Measurements from ENCODE around the gene PPP1R37.

PPP1R37 gene, protein sequence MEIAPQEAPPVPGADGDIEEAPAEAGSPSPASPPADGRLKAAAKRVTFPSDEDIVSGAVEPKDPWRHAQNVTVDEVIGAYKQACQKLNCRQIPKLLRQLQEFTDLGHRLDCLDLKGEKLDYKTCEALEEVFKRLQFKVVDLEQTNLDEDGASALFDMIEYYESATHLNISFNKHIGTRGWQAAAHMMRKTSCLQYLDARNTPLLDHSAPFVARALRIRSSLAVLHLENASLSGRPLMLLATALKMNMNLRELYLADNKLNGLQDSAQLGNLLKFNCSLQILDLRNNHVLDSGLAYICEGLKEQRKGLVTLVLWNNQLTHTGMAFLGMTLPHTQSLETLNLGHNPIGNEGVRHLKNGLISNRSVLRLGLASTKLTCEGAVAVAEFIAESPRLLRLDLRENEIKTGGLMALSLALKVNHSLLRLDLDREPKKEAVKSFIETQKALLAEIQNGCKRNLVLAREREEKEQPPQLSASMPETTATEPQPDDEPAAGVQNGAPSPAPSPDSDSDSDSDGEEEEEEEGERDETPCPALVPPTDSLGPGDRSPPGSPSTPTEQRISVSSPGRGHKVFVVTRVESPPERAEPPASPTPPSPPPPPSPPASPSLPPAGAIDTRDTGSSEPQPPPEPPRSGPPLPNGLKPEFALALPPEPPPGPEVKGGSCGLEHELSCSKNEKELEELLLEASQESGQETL

DNA sequence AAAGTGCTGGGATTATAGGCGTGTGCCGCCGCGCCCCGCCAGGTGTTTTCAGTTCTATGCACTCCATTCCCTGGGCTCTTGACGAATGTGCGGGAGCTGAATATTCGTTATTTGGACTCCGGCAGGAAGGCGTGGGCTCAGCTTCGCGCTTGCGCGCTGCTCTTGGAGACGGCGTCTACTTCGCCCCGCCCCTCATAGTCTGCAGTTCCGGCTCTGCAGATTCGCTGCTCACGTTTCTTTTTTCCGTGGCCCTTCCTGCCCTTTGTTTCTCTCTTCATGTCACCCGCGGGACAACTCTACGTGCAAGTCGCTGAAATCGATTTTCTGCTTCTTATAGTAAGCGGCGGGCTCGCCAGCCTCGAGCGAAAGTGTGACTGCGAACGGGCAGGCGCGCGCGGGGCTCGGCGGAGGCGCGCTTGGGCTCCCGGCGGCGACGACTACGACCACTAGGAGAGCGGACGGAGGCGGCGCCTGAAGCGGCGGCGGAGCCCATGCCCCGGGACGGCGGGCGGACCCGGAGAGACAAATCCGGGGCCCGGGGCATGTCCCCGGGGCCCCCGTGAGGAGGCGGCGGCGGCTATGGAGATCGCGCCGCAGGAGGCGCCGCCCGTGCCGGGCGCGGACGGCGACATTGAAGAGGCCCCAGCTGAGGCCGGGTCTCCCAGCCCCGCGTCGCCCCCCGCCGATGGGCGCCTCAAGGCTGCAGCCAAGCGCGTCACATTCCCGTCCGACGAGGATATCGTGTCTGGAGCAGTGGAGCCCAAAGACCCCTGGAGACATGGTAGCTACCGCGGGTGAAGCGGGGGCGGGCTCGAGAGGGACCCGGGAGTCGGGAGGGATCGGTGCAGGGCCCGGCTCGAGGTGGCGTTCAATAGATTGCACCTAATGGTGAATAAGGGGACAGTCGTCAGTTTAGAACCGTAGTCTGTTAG, at the start of gene PPP1R37:
Gene PPP1R37 (plus strand): TSS at position 433 of the 932 bp plus-strand sequence. CDS start 147 bp downstream, at position 580.
- peak; percentile 98 for DNase-seq

DNA sequence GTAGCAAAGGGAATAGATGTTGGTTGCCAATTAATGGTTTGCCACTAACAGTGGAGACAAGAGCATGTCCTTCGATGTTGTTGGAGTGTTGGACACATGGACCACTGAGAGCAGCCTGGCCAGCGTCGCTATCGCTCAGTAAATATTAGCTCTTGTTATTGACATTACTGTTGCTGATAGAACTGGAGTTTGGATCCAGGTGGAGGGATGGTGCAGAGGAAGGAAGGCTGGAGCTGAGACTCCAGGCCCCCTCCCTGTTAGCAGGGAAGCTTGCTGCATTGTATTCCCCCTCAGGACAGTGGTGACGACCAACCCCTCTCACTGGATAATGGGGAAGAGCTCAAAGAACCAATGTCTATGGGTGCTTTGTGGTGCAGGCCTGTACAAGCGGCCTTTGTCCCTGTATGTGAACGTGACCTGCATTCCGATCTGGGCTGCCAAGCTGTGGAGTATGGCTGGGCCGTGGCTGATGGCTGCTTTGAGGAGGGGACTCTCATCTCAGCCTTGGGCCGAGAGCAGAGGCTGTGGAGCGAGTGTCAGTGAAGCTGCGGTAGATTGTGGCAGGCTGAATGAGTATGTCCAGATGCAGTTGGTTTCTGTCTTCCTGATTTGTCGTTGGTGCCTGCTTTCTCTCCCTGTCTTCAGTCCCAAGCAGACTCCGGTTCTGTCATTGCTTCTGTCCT, 47.2 kb upstream of the PPP1R37 start:
- peak; percentile 52 for DNase-seq

DNA sequence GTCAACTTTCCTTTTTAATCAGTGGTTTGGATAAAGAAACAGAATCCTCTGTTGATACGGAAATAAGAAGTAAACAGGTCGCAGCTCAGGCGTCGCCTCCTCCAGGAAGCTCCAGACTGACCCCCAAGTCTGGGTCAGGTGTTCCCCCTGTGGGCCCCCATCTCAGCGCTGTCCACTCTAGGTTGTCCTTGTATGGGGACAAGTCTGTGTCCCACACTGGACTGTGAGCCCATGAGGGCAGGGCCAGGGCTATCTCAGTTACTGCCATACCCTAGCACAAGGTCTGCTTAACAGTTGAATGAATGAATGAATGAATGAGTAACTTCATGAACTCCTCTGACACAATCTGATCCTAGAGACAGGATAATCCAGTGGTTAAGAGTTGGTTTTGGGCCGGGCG, 46.6 kb upstream of the PPP1R37 start:
- no peak for DNase-seq

DNA sequence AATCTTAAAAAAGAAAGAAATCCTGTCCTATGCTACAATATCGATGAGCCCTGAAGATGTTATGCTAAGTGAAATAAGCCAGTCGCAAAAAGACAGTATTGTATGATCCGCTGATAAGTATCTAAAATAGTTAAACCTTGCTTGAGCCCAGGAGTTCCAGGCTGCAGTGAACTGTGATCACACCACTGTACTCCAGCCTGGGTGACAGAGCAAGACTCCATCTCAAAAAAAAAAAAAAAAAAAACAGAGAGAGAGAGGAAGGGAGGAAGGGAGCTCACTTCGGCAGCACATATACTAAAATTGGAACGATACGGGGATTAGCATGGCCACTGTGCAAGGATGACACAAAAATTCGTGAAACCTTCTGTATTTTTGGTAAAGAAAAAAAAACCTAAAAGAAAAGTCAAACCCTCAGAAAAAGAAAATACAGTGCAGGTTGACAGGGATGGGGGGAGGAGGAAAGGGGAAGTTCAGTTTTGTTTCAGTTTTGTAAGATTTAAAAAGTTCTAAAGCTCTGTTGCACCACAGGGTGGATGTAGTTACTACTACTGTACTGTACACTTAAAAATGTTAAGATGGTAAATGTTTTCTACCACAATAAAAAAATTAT, 45.7 kb upstream of the PPP1R37 start:
- DNase-seq = no peak

DNA sequence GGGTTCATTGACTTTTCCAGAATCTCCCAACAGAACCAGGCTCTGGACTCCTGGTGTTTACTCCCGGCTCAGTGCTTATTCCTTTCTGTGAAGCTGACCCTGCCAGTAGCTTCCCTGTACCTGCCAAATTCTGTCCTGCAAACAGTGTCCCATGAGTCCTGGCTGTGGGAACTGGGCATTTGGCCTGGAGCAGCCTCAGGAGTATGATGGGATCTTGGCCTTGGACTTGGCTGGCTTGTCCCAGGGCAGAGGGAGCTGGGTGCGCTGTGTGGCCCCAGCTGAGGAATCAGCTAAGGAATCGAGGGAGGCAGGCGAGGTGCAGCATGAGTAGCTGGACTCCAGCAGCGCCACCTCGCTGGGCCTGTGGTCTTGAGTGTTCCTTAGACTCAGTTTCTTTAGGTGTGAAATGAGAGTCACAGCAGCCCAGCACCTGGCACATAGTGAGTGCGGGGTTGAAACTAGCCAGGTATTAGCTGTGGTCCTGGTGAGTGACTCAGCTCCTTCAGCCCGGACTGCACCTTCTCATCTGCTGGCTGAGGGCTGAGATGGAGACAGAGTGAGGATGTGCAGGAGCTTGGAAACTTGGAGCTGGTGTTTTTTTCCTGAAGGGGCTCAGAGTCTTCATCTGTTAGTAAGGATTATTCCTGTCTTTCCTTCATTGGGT, 43.8 kb upstream of the PPP1R37 start:
- no peak for DNase-seq

DNA sequence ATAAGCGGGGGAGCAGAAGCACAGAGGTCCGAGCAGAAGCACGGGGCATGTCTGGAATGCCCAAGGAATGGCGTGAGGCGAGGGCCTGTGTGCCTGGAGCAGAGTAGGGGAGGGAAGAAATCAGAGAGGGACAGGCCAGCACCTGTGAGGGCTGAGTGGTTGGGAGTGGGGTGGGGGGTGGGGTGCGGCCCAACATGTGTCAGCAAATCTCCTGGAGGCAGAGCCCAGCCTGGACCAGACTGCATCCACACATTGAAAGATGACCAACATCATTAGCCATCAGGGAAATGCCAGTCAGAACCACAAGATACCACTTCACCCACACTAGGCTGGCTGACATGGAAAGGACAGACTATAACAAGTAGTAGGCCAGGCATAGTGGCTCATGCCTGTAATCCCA, 42.9 kb upstream of the PPP1R37 start:
- DNase-seq = no peak

DNA sequence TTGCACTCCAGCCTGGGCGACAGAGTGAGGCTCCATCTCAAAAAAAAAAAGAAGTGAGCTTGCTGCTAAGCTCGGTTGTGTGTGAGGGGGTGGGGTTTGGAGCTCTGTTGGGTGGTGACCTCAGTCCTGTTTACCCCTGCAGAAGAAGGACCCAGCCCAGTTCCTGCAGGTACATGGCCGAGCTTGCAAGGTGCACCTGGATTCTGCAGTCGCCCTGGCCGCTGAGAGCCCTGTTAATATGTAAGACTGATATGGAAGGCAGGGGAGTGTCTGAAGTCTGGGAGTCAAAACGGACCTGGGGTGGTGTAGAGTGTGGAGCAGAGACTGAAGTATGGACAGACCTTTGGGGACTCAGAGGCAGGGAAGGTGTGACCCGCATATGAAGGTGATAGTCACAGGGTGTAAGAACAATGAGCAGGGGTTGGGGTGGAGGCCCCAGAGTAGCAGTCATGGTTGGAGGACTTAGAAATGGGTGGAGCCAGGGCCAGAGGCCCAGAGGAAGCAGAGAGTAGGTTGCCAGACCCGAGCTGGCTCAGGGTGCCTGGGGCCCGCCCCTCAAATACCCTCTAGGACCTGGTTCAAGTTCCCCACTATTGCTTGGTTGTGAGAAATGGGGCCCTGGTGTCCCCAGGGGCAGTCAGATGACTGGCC, 40.9 kb upstream of the PPP1R37 start:
- DNase-seq = no peak

DNA sequence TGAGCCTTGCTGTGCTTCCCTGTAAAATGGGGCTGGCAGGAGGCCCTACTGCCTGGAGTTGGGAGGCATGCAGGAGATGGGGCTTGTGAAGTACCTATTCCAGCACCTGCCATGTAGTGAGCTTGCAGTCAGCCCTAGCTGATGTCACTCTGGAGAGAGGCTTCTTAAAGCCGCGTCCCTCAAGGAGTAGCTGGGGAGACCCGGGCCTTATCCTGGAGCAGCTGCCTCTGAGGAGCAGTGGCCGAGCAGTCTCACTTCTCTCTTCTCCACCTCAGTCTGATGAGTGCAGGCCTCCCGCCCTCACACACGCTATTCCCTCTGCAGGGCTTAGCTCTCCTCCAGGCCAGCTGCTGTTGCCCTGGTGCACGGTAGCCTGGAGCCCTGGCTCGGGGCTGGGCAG, 36.1 kb upstream of the PPP1R37 start:
- DNase-seq = no peak

DNA sequence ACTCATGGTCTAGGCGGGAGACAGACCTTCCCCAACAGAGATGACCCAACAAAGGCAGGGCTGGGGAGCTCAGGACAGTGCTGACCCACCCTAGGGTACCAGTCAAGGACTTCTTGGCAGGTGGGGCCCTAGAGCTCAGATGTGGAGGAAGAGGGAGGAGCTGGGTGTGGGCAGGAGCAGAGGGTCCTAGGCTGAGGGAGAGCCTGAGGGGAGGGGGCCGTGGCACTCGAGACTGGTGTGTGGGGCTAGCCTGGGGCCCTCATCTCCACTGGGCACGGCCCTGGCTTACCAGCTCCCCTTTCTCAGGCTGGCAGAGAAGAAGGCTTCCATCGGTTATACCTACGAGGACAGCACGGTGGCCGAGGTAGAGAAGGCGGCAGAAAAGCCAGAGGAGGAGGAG, 35.5 kb upstream of the PPP1R37 start:
- no peak for DNase-seq

DNA sequence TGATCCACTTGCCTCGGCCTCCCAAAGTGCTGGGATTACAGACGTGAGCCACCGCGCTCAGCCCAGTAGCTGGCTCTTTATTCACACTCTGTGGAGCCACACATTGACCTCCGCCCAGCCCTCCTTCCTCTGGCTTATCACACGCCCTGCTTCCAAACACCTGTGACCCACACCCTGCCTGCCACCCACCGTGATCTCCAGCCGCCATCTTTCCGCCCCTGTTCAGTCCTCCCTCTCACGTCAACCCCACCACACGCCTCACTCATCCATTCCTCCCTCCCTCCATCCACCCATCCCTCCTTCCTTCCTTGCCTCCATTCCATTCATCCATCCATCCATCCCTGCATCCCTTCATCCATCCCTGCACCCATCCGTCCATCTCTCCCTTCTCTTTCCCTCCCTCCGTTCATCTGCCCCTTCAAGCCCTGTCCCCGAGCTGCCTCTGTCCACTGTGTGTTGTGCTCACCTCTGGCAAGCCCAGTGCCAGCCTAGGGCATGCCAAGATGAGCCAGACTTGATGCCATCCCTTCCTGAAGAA, 34.3 kb upstream of the PPP1R37 start:
- no peak for DNase-seq

DNA sequence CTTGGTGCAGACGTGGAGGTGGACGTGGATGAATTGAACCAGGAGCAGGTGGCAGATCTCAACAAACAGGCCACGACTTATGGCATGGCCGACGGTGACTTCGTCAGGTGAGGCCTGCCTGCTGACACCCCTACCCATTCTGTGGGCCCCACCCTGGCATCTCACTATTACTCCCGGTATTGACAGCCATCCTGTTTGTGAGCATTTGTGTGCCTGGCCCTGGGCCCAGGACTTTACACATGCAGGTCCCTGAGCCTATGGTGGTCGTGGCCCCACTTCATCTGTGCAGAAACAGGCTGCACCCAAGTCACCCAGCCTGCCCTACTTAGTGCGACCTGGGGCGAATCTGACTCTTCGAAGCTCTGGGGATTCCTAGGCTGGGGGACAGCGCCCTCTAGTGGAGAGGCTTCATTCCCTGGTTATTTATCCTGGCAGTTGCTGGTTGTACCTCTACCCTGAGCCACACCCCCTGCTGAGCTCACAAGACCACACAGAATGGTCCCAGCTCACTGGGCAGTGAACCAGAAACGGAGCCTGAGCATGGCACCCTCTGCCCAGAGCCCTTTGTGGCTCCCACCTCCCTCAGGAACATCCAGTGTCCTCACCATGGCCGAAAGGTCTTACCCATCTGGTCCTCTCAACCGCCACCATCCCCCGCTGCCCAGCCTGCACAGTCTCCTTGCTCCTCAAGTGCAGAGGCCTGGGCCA, 33.6 kb upstream of the PPP1R37 start:
- peak; percentile 71 for DNase-seq

DNA sequence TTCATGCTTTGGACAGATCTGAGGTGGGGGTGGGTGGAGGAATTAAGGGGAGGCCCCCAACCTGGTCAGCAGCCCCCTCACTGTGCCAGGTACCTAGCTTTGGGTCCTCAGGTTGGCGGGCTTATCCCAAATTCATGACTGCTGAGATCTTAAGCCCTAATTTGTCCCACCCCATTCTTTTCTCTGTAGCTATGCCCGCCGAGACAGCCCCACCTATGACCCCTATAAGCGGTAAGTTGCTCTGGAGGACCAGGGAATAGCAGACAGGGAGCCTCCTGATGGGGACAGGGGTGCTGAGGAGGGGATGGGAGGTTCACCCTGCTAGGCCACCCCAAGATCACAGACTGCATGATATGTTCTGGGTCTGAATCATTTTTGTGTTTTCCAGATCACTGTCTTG, 31.0 kb upstream of the PPP1R37 start:
- no peak for DNase-seq

DNA sequence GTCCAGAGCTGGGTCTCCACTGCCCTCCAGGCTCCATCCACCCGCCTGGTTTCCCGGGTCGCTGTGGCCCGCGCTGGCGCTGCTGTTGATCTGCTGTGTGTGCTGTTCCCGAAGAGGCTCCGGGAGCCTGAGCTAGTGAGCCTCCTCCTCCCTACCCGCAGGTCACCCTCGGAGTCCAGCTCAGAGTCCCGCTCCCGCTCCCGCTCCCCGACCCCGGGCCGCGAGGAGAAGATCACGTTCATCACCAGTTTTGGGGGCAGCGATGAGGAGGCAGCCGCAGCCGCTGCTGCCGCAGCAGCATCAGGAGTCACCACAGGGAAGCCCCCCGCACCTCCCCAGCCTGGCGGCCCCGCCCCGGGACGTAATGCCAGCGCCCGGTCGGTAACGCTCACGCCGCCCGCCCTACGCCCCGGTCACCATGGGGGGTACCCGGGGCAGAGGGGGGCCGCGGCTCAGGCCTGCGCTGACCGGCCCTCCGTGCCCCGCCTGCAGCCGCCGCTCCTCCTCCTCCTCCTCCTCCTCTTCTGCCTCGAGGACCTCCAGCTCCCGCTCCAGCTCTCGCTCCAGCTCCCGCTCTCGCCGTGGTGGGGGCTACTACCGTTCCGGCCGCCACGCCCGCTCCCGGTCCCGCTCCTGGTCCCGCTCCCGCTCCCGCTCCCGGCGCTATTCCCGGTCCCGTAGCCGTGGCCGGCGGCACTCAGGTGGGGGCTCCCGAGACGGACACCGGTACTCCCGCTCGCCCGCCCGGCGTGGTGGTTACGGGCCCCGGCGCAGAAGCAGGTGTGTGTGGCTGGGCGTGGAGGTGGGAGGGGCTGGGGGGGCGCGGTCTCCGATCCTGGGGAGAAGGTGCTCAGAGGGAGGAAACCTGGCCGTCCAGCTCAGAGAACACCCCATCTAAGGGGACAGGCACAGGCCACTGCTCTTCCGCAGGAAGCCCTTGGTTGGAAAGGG, 28.9 kb upstream of the PPP1R37 start:
- no peak for DNase-seq

DNA sequence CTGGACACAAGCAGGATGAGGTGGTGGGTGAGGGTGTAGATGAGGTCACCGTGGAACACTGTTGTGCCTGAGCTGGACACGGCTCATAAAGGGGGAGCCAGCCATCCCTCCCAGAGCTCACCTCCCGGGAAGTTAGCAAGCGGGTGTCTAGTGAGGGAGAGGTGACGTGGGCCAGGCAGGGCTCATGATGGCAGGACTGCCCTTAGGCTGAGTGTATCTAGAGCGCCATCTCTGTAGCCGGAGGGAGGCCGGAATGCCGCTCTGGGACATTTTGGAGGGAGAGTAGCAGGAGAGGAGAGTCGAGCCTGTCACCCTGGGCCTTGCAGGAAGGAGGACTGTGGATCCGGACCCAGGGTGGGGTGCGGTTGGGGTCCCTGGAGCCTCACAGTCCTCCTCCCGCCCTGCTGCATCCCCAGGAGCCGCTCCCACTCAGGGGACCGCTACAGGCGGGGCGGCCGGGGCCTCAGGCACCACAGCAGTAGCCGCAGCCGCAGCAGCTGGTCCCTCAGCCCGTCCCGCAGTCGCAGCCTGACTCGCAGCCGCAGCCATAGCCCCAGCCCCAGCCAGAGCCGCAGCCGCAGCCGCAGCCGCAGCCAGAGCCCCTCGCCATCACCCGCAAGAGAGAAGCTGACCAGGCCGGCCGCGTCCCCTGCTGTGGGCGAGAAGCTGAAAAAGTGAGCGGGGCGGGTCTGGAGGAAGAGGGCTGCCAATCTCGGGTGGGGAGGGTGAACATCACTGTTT, 25.9 kb upstream of the PPP1R37 start:
- no peak for DNase-seq

DNA sequence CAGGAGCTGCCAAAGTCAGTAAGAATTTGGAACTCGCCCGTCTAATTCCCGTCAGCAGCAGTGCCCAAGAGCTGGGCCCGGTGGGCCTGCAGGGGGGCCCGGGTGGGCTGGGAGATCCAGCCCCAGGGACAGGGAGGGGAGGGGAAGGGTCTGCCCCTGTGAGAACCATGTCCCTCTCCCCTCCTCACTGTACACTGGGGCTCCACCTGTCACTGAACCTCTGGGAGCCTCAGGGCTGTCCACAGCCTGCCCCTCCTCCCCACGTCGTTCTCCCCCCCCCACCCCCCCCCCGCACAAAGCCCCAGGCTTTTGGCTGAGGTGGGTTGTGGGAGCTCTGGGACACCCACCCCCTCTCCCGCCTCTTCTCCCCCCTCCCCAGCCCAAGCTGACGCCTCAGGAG, 24.9 kb upstream of the PPP1R37 start:
- DNase-seq = no peak

DNA sequence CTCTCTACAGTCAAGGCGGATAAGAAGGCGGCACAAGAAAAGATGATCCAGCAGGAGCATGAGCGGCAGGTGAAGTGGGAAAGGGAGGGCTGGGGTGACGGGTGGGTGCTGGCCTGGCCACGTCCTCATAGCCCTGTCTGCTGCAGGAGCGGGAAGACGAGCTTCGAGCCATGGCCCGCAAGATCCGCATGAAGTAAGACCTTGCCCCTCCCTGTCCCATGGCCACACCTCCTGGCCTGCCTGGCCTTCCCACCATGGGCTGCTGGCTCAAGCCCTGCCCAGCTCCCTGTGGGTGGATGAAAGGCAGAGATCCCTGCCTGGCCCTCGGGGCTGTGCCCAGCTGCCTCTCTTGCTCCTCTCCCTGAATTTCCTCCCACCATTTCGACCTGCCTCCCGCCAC, 23.9 kb upstream of the PPP1R37 start:
- no peak for DNase-seq

DNA sequence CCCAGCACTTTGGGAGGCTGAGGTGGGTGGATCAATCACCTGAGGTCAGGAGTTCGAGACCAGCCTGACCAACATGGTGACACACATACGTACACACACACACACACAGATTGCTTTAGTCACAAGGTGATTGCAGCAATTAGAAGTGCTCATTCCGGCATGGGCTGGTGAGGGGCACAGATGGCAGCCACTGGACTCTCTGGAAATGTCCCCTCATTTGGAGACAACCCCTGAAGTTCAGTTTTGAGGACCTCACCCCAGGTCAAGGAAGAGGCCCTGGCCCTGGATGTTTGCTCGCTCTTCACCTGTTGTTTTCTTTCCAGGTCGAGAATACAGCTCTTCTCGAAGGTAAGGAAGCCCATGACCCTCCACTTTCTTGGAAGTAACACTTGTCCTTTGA, 22.8 kb upstream of the PPP1R37 start:
- DNase-seq = no peak

DNA sequence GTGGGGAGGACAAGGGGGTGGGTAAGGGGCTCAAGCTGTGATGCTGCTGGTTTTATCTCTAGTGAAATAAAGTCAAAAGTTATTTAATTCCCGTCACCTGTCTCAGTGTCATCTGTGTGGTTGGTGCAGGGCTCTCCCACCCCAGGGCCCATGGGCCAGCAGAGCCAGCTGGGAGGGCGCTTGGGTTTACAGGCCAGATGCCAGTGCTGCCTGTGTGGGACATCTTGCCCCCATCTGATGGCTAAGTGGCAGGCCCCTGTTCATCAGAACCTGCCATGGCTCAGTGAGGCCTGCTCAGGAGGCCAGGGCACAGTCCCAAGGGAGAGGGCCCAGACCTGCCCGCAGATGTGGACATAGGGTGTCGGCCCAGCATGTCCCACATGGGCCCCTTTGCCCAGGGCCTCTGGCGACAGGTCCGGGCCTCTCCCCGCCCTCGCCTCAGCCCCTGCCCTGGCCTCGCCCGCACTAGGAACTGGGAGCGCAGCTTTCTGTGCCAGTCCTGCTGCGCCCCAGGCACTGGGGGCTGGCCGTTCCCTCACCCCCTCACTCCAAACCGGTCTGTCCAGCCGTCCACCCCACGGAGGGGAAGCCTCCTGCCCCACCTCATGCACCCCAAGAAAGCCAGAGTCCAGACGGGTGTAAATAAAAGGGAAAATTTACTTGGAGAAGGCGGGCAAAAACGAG, 22.0 kb upstream of the PPP1R37 start:
- DNase-seq = no peak
